MCF 10A (cell line): Measurements from ENCODE around the gene PUS7. TPM values are rescaled to one million over a fixed set of nuclear protein-coding genes. Genes with fewer than 3 reads are reported as not detected.
A peak's percentile ranks its signal among the peaks of the same experiment; 100 is the strongest.
"Not testable (repeated sequence)": the region's sequence is repeated elsewhere in the genome, so short reads cannot be mapped to it uniquely, and the experiment has no call there.

Source experiments
- BruUV-seq: library from RNA; stranded (reverse); fragments of 400-500 nt; replicated peaks from 2 replicates; lab custom pipeline; 2021; lab: Mats Ljungman, UMichigan
- CTCF ChIA-PET: fragments of 300-600 bp; sonication (Branson Sonifier 250); formaldehyde crosslinking; extraction: SDS; loops from one replicate; lab custom pipeline; 2021; ENCODE audit warnings: antibody characterized with exemption, inconsistent platforms; lab: Yijun Ruan, JAX
- POLR2A ChIA-PET: fragments of 300-600, 350-650 bp; sonication (Branson Sonifier 250); formaldehyde crosslinking; extraction: SDS; loops from one replicate; lab custom pipeline; 2020; ENCODE audit warnings: antibody characterized with exemption, inconsistent platforms; lab: Yijun Ruan, JAX
- DNase-seq: peaks from one replicate; pipeline ENCODE4 v3.0.0-alpha.2; 2018; ENCODE audit not compliant: unreplicated experiment
- H3K27ac Mint-ChIP-seq: one replicate; pipeline ENCODE4 v1.8.0; 2022; ENCODE audit warnings: mild to moderate bottlenecking, low read depth, mixed read lengths; ENCODE audit not compliant: unreplicated experiment
- H3K27me3 Mint-ChIP-seq: one replicate; pipeline ENCODE4 v1.8.0; 2022; ENCODE audit warnings: mixed read lengths; ENCODE audit not compliant: insufficient read depth, unreplicated experiment
- H3K36me3 Mint-ChIP-seq: one replicate; pipeline ENCODE4 v1.8.0; 2022; ENCODE audit warnings: mild to moderate bottlenecking, moderate library complexity, mixed read lengths; ENCODE audit not compliant: insufficient read depth, unreplicated experiment
- H3K4me1 Mint-ChIP-seq: one replicate; pipeline ENCODE4 v1.8.0; 2022; ENCODE audit warnings: mixed read lengths; ENCODE audit not compliant: insufficient read depth, unreplicated experiment
- H3K4me3 Mint-ChIP-seq: one replicate; pipeline ENCODE4 v1.8.0; 2022; ENCODE audit warnings: mild to moderate bottlenecking, moderate library complexity, mixed read lengths; ENCODE audit not compliant: unreplicated experiment
- H3K9me3 Mint-ChIP-seq: one replicate; pipeline ENCODE4 v1.8.0; 2022; ENCODE audit warnings: mixed read lengths; ENCODE audit not compliant: unreplicated experiment
- intact Hi-C: fragments of 100-400 bp; cut with micrococcal nuclease; formaldehyde crosslinking; loops from 2 replicates; pipeline ENCODE4 v1.14.1; 2022
- total RNA-seq: library from RNA; stranded (reverse); gene quantifications from 2 replicates; pipeline ENCODE4 v1.2.3, GENCODE V29; 2022
- TF ChIP-seq, protein P1 (sequence below): fragments of 200-600 bp; IDR thresholded peaks from one replicate; pipeline ENCODE4 v1.8.0; 2022; ENCODE audit warnings: antibody characterized with exemption, mild to moderate bottlenecking; ENCODE audit not compliant: unreplicated experiment

PUS7 gene
- total RNA-seq, 1 experiment from 2014 or later, result 29.7 TPM

DNA sequence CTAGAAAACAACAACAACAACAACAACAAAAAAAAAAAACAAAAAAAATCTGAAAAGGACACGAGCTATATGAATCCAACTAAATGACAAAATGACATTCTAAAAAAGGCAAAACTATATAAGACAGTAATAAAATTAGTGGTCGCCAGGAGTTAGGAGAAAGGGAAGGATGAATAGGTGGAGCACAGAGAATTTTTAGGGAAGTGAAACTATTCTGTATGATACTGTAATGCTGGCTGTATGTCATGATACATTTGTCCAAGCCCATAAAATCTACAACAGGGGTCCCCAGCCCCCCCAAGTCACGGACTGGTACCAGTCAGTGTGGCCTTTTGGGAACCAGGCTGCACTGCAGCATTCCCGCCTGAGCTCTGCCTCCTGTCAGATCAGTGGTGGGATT lies 2.8 kb upstream of the PUS7 start:
- Mint-ChIP-seq H3K36me3 (peaks cover 2% of the 10 kb centered on the region), H3K27me3 (no peaks in the 10 kb centered on the region), H3K4me3 (no peak overlapping the region), H3K4me1 (peaks cover under 1% of the 10 kb centered on the region), H3K9me3 (no peaks in the 10 kb centered on the region), H3K27ac (no peak overlapping the region)
- intact Hi-C loops, result no loop called here
- CTCF ChIA-PET, result no interaction called here
- no TSS peak for BruUV-seq
- POLR2A ChIA-PET, result no interaction called here
- TF ChIP-seq, protein P1, sequence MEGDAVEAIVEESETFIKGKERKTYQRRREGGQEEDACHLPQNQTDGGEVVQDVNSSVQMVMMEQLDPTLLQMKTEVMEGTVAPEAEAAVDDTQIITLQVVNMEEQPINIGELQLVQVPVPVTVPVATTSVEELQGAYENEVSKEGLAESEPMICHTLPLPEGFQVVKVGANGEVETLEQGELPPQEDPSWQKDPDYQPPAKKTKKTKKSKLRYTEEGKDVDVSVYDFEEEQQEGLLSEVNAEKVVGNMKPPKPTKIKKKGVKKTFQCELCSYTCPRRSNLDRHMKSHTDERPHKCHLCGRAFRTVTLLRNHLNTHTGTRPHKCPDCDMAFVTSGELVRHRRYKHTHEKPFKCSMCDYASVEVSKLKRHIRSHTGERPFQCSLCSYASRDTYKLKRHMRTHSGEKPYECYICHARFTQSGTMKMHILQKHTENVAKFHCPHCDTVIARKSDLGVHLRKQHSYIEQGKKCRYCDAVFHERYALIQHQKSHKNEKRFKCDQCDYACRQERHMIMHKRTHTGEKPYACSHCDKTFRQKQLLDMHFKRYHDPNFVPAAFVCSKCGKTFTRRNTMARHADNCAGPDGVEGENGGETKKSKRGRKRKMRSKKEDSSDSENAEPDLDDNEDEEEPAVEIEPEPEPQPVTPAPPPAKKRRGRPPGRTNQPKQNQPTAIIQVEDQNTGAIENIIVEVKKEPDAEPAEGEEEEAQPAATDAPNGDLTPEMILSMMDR, result no peak
- no peak for DNase-seq

GRCh38 chr7:105524423-105524822 lies 2.4 kb upstream of the PUS7 start:
- intact Hi-C loops, H3K9me3 Mint-ChIP-seq, H3K36me3 Mint-ChIP-seq, H3K27me3 Mint-ChIP-seq, H3K27ac Mint-ChIP-seq, H3K4me3 Mint-ChIP-seq, DNase-seq, H3K4me1 Mint-ChIP-seq, BruUV-seq: not testable (repeated sequence)
- ChIA-PET CTCF (interaction anchor here (0.9 kb wide), 1 partner anchor 7 kb away, joined by 3 read pairs; the partner anchor contains the start of gene RINT1), POLR2A (interaction anchor here (1.9 kb wide), 1 partner anchor 8 kb away, joined by 13 read pairs; the partner anchor contains the start of gene RINT1)

DNA sequence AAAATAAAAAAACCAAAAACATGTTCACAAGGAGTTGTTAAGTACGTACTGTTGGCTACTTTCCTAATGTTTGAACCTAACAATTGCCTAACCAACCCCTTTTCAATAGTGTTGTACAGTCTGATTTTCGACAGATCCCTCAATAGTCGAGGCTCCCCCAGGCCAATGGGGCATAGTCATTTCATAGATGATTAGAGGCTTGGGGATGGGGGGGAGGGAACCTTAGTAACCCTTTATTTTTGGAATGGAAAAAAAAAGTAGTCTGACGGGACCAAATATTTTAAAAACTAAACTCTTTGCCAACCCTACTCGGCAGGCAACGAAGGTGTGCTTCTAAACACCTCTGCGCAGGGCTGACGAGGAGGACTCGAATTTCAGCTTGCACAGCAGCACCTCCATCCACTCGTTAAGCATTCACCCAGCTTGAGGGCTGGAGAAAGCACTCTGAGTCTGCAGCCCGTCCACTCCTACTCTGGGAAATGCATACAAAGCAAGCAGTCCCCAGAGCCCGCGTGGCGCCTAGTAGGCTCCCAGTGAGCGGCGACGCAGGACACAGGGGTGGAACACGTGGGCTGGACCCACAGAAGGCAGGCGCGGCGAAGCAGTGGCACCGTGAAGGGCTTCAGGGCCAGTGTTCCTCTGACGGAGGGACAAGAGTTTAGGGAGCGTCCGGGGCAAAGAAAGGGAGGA lies 899 bp downstream of the PUS7 start:
- Mint-ChIP-seq H3K27ac (no peak overlapping the region), H3K36me3 (peaks cover 21% of the 10 kb centered on the region), H3K27me3 (no peaks in the 10 kb centered on the region), H3K4me1 (peaks cover 6% of the 10 kb centered on the region), H3K9me3 (no peaks in the 10 kb centered on the region), H3K4me3 (peak overlapping the region; percentile 86)
- BruUV-seq, result no TSS peak
- ChIA-PET POLR2A (interaction anchor here (0.6 to 1.5 kb wide), 6 partner anchors 11 to 535 kb away, joined by 3 to 7 read pairs (median 3); partner anchors contain the start of gene RINT1), CTCF (interaction anchor here (0.7 to 3.7 kb wide), 2 partner anchors 10 to 11 kb away, joined by 3 to 20 read pairs; partner anchors contain the start of gene RINT1)
- DNase-seq, result peak; percentile 60
- intact Hi-C loops, result no loop called here
- TF ChIP-seq, protein P1, result no peak

- H3K9me3 Mint-ChIP-seq, intact Hi-C loops, H3K27me3 Mint-ChIP-seq, H3K27ac Mint-ChIP-seq, DNase-seq, H3K4me1 Mint-ChIP-seq: not testable (repeated sequence)
- H3K36me3 Mint-ChIP-seq, result peaks cover 22% of the 10 kb centered on the region
- ChIA-PET CTCF (interaction anchor here (1.2 to 3.7 kb wide), 2 partner anchors 11 to 16 kb away, joined by 3 to 20 read pairs; partner anchors contain the start of gene RINT1), POLR2A (interaction anchor here (0.6 to 1.5 kb wide), 7 partner anchors 11 to 536 kb away, joined by 3 to 7 read pairs (median 3); partner anchors contain the start of gene RINT1)
- TSS peak; percentile 45 for BruUV-seq
- peak overlapping the region; percentile 86 for H3K4me3 Mint-ChIP-seq
Measured at GRCh38 chr7:105520620-105521019, 1.5 kb downstream of the PUS7 start.

DNA sequence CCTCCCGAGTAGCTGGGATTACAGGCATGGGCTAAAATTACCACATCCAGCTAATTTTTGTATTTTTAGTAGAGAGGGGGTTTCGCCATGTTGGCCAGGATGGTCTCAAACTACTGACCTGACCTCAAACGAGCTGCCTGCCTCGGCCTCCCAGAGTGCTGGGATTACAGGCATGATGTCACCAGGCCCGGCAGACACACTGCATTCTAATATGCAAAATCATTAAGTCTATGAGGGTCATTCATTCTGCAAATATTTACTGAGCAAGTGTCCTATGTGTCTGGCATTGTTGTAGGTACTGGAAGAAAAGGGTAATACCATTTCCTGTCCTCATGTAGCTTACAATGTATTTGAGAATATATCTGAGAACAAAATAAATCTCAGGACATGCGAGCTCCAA lies 2.7 kb downstream of the PUS7 start:
- BruUV-seq, result TSS peak; percentile 22

DNA sequence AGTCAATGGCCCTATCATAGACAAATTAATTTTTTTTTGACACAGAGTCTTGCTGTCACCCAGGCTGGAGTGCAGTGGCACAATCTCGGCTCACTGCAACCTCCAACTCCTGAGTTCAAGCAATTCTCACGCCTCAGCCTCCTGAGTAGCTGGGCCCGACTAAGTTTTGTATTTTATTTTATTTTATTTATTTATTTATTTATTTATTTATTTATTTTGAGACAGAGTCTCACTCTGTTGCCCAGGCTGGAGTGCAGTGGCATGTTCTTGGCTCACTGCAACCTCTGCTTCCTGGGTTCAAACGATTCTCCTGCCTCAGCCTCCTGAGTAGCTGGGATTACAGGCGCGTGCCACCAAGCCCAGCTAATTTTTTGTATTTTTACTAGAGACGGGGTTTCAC lies 6.5 kb downstream of the PUS7 start:
- H3K4me3 Mint-ChIP-seq, intact Hi-C loops, H3K9me3 Mint-ChIP-seq, H3K27me3 Mint-ChIP-seq, BruUV-seq, POLR2A ChIA-PET, H3K27ac Mint-ChIP-seq, DNase-seq: not testable (repeated sequence)
- CTCF ChIA-PET, result interaction anchor here (0.7 kb wide), 1 partner anchor 14 kb away, joined by 3 read pairs; no protein-coding TSS in a partner anchor
- H3K4me1 Mint-ChIP-seq, result peaks cover 15% of the 10 kb centered on the region
- peaks cover 44% of the 10 kb centered on the region for H3K36me3 Mint-ChIP-seq

More for the DNA sequence above, 2.7 kb downstream of the PUS7 start:
- Mint-ChIP-seq H3K36me3 (peaks cover 29% of the 10 kb centered on the region), H3K27me3 (no peaks in the 10 kb centered on the region), H3K9me3 (no peaks in the 10 kb centered on the region), H3K4me3 (peak overlapping the region; percentile 46), H3K4me1 (peaks cover 6% of the 10 kb centered on the region), H3K27ac (peak overlapping the region; percentile 66)
- TF ChIP-seq, protein P1, result no peak
- intact Hi-C loops, result no loop called here
- POLR2A ChIA-PET, result interaction anchor here (0.6 to 0.9 kb wide), 3 partner anchors 11 to 16 kb away, joined by 3 read pairs; no protein-coding TSS in a partner anchor
- DNase-seq, result no peak
- CTCF ChIA-PET, result interaction anchor here (0.8 to 3.7 kb wide), 4 partner anchors 10 to 14 kb away, joined by 3 to 20 read pairs (median 4); partner anchors contain the start of gene RINT1
